AG10803 (cell line): ENCODE measurements around the gene PRH2.

Experiments used
- DNase-seq: peaks from one replicate; pipeline ENCODE4 v3.0.0; 2010; ENCODE audit warnings: low read depth
- H3K4me3 ChIP-seq: 2 replicates; pipeline ENCODE4 v1.5.1; 2011; ENCODE audit warnings: mild to moderate bottlenecking, low read length, control low read depth
- CTCF ChIP-seq: conservative IDR thresholded peaks from 2 replicates; pipeline ENCODE4 v1.5.1; 2011; ENCODE audit warnings: mild to moderate bottlenecking, low read length, control low read depth, inconsistent platforms

The PRH2 gene

GRCh38 chr12:10928746-10929286 is at the start of gene PRH2:
Gene PRH2, plus strand, starts transcription at chr12:10929236. Its CDS starts 38 bp downstream, at chr12:10929274.
- DNase-seq, result no peak
- no peak for TF ChIP-seq CTCF
- H3K4me3 ChIP-seq, result no peak within 1 kb of the TSS

GRCh38 chr12:10884086-10884725 is 44.8 kb upstream of the PRH2 start, which contains the start of gene PRH1:
Gene PRH1, minus strand, starts transcription at chr12:10884255. Its CDS starts 38 bp downstream, at chr12:10884217.
- H3K4me3 ChIP-seq, result no peak within 1 kb of the TSS
- no peak for TF ChIP-seq CTCF
- no peak for DNase-seq

DNA sequence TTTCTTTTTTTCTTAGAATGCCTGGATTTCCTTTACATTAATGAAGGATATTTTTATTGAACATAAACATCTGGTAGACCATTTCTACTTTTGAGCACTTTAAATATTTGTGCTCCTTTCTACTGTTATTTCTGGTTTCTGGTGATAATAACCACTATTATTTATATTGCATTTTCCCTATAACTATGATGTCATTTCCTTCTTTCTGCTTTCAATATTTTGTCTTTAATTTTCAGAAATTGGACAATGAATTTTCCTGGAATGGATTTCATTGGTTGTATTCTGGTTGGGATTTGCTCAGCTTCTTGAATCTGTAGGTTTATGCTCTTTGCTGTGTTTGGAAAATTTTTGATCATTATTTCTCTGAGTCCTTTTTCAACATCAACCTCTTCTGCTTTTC is 39.8 kb upstream of the PRH2 start:
- TF ChIP-seq CTCF, result no peak
- DNase-seq, result no peak
- H3K4me3 ChIP-seq, result no peak overlapping the region

- DNase-seq, result no peak
- TF ChIP-seq CTCF, result no peak
- no peak overlapping the region for H3K4me3 ChIP-seq
Observed at GRCh38 chr12:10891937-10892336, 37.1 kb upstream of the PRH2 start.

GRCh38 chr12:10896854-10897253 is 32.2 kb upstream of the PRH2 start:
- H3K4me3 ChIP-seq, result no peak overlapping the region
- no peak for TF ChIP-seq CTCF
- DNase-seq, result no peak

DNA sequence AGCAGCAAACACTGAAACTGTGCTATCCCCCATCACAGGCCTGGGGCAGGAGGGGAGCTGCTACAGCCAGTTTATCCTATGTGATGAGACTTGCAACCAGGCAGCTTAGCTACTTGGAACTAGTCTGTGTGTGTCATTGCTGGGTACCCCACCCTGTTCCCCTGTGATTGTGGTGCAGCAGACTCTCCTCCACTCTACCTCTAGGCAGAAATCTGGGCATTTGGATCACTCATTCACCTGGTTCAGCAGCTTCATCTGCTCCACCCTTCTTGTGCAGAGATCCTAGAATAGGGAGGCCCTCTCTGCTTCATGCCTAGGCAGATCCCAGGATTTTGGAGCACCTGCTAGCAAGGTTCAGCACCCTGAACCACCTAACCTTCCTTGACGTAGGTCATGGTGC is 28.5 kb upstream of the PRH2 start:
- no peak for DNase-seq

More for the DNA sequence above, 28.5 kb upstream of the PRH2 start:
- no peak overlapping the region for H3K4me3 ChIP-seq
- TF ChIP-seq CTCF, result no peak
